Measurements from ENCODE around the gene FNBP1.

Gene FNBP1

GRCh38 chr9:129916707-129917106 lies 126.3 kb downstream of the FNBP1 start:
- no peaks in the 10 kb centered on the region for H3K9me2 ChIP-seq (replicated peaks; ENCODE audit: insufficient read depth, low read length)
- no peaks in the 10 kb centered on the region for H3K27me3 ChIP-seq (ENCODE audit: low read length)
- H3K36me3 ChIP-seq (ENCODE audit: low read length), result peaks cover 28% of the 10 kb centered on the region
- H3K9ac ChIP-seq (ENCODE audit: low read length), result no peak overlapping the region
- H4K20me1 ChIP-seq (ENCODE audit: low read depth, low read length), result no peaks in the 10 kb centered on the region
- H3K79me2 ChIP-seq (ENCODE audit: insufficient read depth, low read length), result peaks cover 9% of the 10 kb centered on the region; the same call in 1 of the 2 replicates
- no peaks in the 10 kb centered on the region for H3K9me3 ChIP-seq (ENCODE audit: insufficient read depth, low read length)
- H3K27ac ChIP-seq (ENCODE audit: low read depth, low read length), result no peak overlapping the region
- no peak overlapping the region for H3K4me3 ChIP-seq (ENCODE audit: insufficient read depth, low read length, poor library complexity, severe bottlenecking)
- peaks cover 8% of the 10 kb centered on the region; the same call in 1 of the 2 replicates for H3F3A ChIP-seq (ENCODE audit: insufficient read depth)
- H2AFZ ChIP-seq (ENCODE audit: low read depth, low read length, severe bottlenecking), result no peak overlapping the region
- no peak overlapping the region for H3K4me2 ChIP-seq (ENCODE audit: low read depth, low read length, poor library complexity, severe bottlenecking)
- TF ChIP-seq CTCF (IDR thresholded peaks at IDR 0.05; ENCODE audit: insufficient read depth, low read length, poor library complexity, severe bottlenecking), result no peak
- no peak for TF ChIP-seq EZH2phosphoT487 (conservative IDR thresholded peaks at IDR 0.05; ENCODE audit: low read length)

GRCh38 chr9:129914051-129914450 lies 128.9 kb downstream of the FNBP1 start:
- H3K27me3 ChIP-seq (ENCODE audit: low read length), result no peaks in the 10 kb centered on the region
- H3K9me3 ChIP-seq (ENCODE audit: insufficient read depth, low read length), result no peaks in the 10 kb centered on the region
- no peak overlapping the region for H3K27ac ChIP-seq (ENCODE audit: low read depth, low read length)
- H3K36me3 ChIP-seq (ENCODE audit: low read length), result peaks cover 15% of the 10 kb centered on the region
- peaks cover 4% of the 10 kb centered on the region; the same call in 1 of the 2 replicates for H3F3A ChIP-seq (ENCODE audit: insufficient read depth)
- TF ChIP-seq CTCF (IDR thresholded peaks at IDR 0.05; ENCODE audit: insufficient read depth, low read length, poor library complexity, severe bottlenecking) (no peak), EZH2phosphoT487 (conservative IDR thresholded peaks at IDR 0.05; ENCODE audit: low read length) (no peak)
- H3K79me2 ChIP-seq (ENCODE audit: insufficient read depth, low read length), result peaks cover 9% of the 10 kb centered on the region; the same call in 1 of the 2 replicates
- no peak overlapping the region for H2AFZ ChIP-seq (ENCODE audit: low read depth, low read length, severe bottlenecking)
- H3K9me2 ChIP-seq (replicated peaks; ENCODE audit: insufficient read depth, low read length), result no peaks in the 10 kb centered on the region
- no peak overlapping the region for H3K4me3 ChIP-seq (ENCODE audit: insufficient read depth, low read length, poor library complexity, severe bottlenecking)
- H3K4me2 ChIP-seq (ENCODE audit: low read depth, low read length, poor library complexity, severe bottlenecking), result no peak overlapping the region
- no peaks in the 10 kb centered on the region for H4K20me1 ChIP-seq (ENCODE audit: low read depth, low read length)
- H3K9ac ChIP-seq (ENCODE audit: low read length), result no peak overlapping the region

GRCh38 chr9:129910628-129911567 lies 132.1 kb downstream of the FNBP1 start:
- no peaks in the 10 kb centered on the region for H3K27me3 ChIP-seq (ENCODE audit: low read length)
- no peak overlapping the region for H3K4me2 ChIP-seq (ENCODE audit: low read depth, low read length, poor library complexity, severe bottlenecking)
- H3K9me3 ChIP-seq (ENCODE audit: insufficient read depth, low read length), result no peaks in the 10 kb centered on the region
- no peak overlapping the region for H3K4me3 ChIP-seq (ENCODE audit: insufficient read depth, low read length, poor library complexity, severe bottlenecking)
- H3K79me2 ChIP-seq (ENCODE audit: insufficient read depth, low read length), result 0 out of 2 replicates have a peak, but pooled peaks cover 5% of the 10 kb centered on the region
- H2AFZ ChIP-seq (ENCODE audit: low read depth, low read length, severe bottlenecking), result no peak overlapping the region
- H3K27ac ChIP-seq (ENCODE audit: low read depth, low read length), result no peak overlapping the region
- no peaks in the 10 kb centered on the region for H4K20me1 ChIP-seq (ENCODE audit: low read depth, low read length)
- H3F3A ChIP-seq (ENCODE audit: insufficient read depth), result no peaks in the 10 kb centered on the region
- peaks cover 11% of the 10 kb centered on the region; the same call in 1 of the 2 replicates for H3K36me3 ChIP-seq (ENCODE audit: low read length)
- H3K9me2 ChIP-seq (replicated peaks; ENCODE audit: insufficient read depth, low read length), result no peaks in the 10 kb centered on the region
- TF ChIP-seq CTCF (IDR thresholded peaks at IDR 0.05; ENCODE audit: insufficient read depth, low read length, poor library complexity, severe bottlenecking) (no peak), EZH2phosphoT487 (conservative IDR thresholded peaks at IDR 0.05; ENCODE audit: low read length) (no peak)
- no peak overlapping the region for H3K9ac ChIP-seq (ENCODE audit: low read length)
